Glutamatergic neuron (in vitro differentiated cells): ENCODE results near the gene SPZ1. TPM values are rescaled to one million over a fixed set of nuclear protein-coding genes. Genes with fewer than 3 reads are reported as not detected.
A peak's percentile ranks its signal among the peaks of the same experiment; 100 is the strongest.

Source experiments
- DNase-seq: peaks from one replicate; pipeline ENCODE4 v3.0.0; 2022
- H3K27ac Mint-ChIP-seq: one replicate; pipeline ENCODE4 v1.8.0; 2020; ENCODE audit warnings: mild to moderate bottlenecking, mixed read lengths, inconsistent platforms; ENCODE audit not compliant: unreplicated experiment
- H3K27me3 Mint-ChIP-seq: one replicate; pipeline ENCODE4 v1.8.0; 2020; ENCODE audit warnings: mild to moderate bottlenecking, moderate library complexity, mixed read lengths, inconsistent platforms; ENCODE audit not compliant: unreplicated experiment
- H3K36me3 Mint-ChIP-seq: one replicate; pipeline ENCODE4 v1.8.0; 2020; ENCODE audit warnings: mild to moderate bottlenecking, mixed read lengths, inconsistent platforms; ENCODE audit not compliant: unreplicated experiment
- H3K4me1 Mint-ChIP-seq: one replicate; pipeline ENCODE4 v1.8.0; 2020; ENCODE audit warnings: mild to moderate bottlenecking, low read depth, mixed read lengths, inconsistent platforms; ENCODE audit not compliant: unreplicated experiment
- H3K4me3 Mint-ChIP-seq: one replicate; pipeline ENCODE4 v1.8.0; 2020; ENCODE audit warnings: mild to moderate bottlenecking, mixed read lengths, inconsistent platforms; ENCODE audit not compliant: unreplicated experiment
- H3K9me3 Mint-ChIP-seq: one replicate; pipeline ENCODE4 v1.8.0; 2020; ENCODE audit warnings: mild to moderate bottlenecking, moderate library complexity, mixed read lengths, inconsistent platforms; ENCODE audit not compliant: unreplicated experiment
- total RNA-seq: library from RNA; stranded (reverse); fragmentation: NEBNext Ultra II Directional; extraction: Animal tissue kit (Norgen Biotek cat#: 25700); gene quantifications from one replicate; pipeline ENCODE4 v1.2.1, GENCODE V29; 2021; ENCODE audit not compliant: unreplicated experiment
- TF ChIP-seq, protein P1 (sequence below): fragments of 200-600 bp; sonication (generic); IDR thresholded peaks from one replicate; pipeline ENCODE4 v1.5.0; 2021; ENCODE audit not compliant: partially characterized antibody, unreplicated experiment

SPZ1 gene
- total RNA-seq, 1 donor from 2014 or later = not detected

DNA sequence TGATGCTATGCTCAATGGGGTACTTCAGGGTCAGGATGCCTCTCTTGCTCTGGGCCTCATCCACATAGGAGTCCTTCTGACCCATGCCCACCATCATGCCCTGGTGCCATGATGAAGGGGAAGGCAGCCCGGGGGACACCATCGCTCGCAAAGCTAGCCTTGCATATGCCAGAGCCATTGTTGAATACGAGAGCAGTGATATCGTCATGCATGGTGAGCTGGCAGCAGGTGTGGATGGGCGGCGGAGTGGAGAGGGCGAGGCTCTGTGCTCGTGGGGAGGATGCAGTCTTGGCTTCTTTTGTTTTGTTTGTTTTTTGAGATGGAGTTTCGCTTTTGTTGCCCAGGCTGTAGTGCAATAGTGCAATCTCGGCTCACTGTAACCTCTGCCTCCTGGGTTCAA is 17.2 kb upstream of the SPZ1 start:
- no peak for DNase-seq
- TF ChIP-seq, protein P1, sequence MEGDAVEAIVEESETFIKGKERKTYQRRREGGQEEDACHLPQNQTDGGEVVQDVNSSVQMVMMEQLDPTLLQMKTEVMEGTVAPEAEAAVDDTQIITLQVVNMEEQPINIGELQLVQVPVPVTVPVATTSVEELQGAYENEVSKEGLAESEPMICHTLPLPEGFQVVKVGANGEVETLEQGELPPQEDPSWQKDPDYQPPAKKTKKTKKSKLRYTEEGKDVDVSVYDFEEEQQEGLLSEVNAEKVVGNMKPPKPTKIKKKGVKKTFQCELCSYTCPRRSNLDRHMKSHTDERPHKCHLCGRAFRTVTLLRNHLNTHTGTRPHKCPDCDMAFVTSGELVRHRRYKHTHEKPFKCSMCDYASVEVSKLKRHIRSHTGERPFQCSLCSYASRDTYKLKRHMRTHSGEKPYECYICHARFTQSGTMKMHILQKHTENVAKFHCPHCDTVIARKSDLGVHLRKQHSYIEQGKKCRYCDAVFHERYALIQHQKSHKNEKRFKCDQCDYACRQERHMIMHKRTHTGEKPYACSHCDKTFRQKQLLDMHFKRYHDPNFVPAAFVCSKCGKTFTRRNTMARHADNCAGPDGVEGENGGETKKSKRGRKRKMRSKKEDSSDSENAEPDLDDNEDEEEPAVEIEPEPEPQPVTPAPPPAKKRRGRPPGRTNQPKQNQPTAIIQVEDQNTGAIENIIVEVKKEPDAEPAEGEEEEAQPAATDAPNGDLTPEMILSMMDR = no peak
- peaks cover 6% of the 10 kb centered on the region for H3K36me3 Mint-ChIP-seq
- no peak overlapping the region for H3K4me3 Mint-ChIP-seq
- no peak overlapping the region for H3K27ac Mint-ChIP-seq
- H3K27me3 Mint-ChIP-seq = peaks cover 4% of the 10 kb centered on the region
- peaks cover 3% of the 10 kb centered on the region for H3K9me3 Mint-ChIP-seq
- H3K4me1 Mint-ChIP-seq = no peaks in the 10 kb centered on the region

DNA sequence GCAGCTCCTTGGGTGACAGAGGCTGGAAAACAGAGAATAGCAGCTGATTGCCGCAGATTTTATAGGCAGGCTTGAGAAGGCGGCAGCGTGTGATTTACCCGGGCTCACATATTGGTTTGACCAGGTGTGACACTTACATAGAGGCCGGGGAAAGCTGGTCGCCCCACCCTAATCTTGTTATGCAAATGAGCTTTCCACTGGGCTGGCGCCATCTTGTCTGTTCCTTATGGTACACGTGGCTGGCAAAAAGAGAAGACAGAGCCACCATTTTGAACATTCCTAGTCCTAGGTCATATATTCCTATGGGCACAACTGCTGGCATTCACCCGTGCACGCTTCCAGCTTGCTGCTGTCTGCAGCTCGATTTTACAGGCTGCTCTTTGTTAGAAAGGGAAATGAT is 11.3 kb upstream of the SPZ1 start:
- no peak overlapping the region for H3K4me3 Mint-ChIP-seq
- peaks cover 3% of the 10 kb centered on the region for H3K9me3 Mint-ChIP-seq
- no peak overlapping the region for H3K27ac Mint-ChIP-seq
- H3K4me1 Mint-ChIP-seq = peaks cover 3% of the 10 kb centered on the region
- no peak for DNase-seq
- H3K27me3 Mint-ChIP-seq = peaks cover 3% of the 10 kb centered on the region
- TF ChIP-seq, protein P1 = no peak
- H3K36me3 Mint-ChIP-seq = peaks cover 4% of the 10 kb centered on the region

DNA sequence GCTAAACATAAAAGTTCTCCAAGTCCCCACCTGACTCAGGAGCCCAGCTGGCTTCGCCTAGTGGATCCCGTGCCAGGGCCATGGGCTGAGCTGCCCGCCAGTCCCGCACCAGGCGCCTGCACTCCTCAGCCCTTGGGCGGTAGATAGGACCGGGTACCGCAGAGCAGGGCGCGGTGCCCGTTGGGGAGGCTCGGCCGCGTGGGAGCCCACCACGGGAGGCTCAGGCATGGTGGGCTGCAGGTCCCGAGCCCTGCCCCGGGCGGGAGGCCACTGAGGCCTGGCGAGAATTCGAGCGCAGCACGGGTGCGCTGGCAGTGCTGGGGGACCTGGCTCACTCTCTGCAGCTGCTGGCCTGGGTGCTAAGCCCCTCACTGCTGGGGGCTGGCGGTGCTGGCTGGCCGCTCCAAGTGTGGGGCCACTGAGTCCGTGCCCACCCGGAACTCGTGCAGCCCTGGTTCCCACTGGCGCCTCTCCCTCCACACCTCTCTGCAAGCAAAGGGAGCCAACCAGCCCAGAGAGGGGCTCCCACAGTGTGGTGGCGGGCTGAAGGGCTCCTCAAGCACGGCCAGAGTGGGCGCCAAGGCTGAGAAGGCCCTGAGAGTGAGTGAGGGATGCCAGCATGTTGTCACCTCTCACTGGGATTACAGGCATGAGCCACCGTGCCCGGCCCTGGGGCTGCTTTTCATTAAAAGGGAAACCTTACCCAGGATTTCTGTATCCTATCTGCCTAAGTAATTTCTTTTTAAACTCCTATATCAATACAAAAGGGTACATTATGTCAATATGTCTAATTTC is 9.7 kb upstream of the SPZ1 start:
- H3K36me3 Mint-ChIP-seq = peaks cover 4% of the 10 kb centered on the region
- H3K27me3 Mint-ChIP-seq = peaks cover 3% of the 10 kb centered on the region
- no peak overlapping the region for H3K27ac Mint-ChIP-seq
- peaks cover 3% of the 10 kb centered on the region for H3K9me3 Mint-ChIP-seq
- H3K4me1 Mint-ChIP-seq = peaks cover 3% of the 10 kb centered on the region
- TF ChIP-seq, protein P1 = no peak
- no peak for DNase-seq
- H3K4me3 Mint-ChIP-seq = no peak overlapping the region

DNA sequence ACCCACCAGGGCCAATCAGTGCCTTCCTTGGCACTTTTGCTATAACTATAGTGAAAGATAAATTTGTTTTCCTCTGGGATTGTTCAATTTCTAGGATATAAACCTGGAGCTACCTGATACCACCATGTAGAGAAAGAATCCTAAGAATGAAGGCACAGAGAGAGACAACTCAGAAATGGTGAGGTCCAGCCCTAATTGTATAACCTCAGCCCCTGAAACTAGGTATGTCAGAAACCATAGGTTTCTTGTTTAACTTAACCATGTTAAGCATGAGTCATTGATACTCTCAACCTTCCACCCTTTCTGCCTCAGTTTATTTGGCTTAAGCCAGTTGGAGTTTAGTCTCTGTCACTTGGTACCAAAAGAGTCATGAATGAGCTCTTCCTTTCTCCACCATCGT is 4.6 kb upstream of the SPZ1 start:
- H3K9me3 Mint-ChIP-seq = peaks cover 3% of the 10 kb centered on the region
- TF ChIP-seq, protein P1 = no peak
- DNase-seq = no peak
- H3K4me3 Mint-ChIP-seq = no peak overlapping the region
- no peak overlapping the region for H3K27ac Mint-ChIP-seq
- H3K27me3 Mint-ChIP-seq = peaks cover 3% of the 10 kb centered on the region
- peaks cover 10% of the 10 kb centered on the region for H3K4me1 Mint-ChIP-seq
- peaks cover 3% of the 10 kb centered on the region for H3K36me3 Mint-ChIP-seq

DNA sequence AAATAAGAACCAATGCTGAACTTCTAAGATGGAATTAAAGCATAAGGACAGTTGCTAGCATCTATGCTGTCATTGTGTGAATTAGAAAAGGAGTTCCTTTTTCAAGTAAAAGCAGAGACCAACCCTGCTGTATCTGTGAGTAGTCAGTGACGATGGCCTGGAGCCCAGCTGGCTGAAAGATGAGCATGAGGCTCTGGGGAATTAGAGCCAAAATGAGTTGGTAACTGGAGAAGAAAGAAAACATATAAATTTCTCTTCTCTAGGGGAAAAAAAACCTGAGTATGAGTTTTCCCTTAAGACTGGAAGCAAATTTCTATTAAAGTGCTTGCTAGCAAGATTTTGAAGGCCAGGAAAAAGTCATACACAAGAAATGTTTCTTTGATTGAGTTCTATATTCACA is 1.6 kb upstream of the SPZ1 start:
- Mint-ChIP-seq H3K9me3 (peaks cover 3% of the 10 kb centered on the region), H3K27me3 (peaks cover 4% of the 10 kb centered on the region), H3K36me3 (peaks cover 12% of the 10 kb centered on the region), H3K27ac (peak overlapping the region; percentile 94), H3K4me1 (peaks cover 10% of the 10 kb centered on the region), H3K4me3 (peak overlapping the region; percentile 34)
- TF ChIP-seq, protein P1 = no peak
- peak; percentile 72 for DNase-seq
